ENCODE results near the gene TRMO.

DNA sequence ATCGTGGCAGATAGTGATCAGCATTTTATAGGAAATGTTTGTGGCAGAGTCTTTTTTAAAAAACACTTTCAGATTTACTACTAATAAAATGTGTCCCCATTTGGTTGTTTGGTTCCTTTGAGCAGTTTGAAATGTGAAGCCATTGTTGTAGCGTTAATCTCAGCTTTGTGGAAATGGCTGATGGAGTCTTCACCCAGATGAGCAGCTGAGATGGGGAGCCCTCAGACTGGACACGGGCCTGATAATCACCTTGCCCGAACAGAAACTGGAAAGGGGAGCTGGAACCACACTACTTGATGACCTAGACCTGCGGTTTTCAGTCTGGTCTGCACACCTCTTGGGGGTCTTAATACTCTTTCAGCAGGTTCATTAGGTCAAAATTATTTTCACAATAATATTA, 40.3 kb upstream of the TRMO start:
- TF ChIP-seq, protein P1, sequence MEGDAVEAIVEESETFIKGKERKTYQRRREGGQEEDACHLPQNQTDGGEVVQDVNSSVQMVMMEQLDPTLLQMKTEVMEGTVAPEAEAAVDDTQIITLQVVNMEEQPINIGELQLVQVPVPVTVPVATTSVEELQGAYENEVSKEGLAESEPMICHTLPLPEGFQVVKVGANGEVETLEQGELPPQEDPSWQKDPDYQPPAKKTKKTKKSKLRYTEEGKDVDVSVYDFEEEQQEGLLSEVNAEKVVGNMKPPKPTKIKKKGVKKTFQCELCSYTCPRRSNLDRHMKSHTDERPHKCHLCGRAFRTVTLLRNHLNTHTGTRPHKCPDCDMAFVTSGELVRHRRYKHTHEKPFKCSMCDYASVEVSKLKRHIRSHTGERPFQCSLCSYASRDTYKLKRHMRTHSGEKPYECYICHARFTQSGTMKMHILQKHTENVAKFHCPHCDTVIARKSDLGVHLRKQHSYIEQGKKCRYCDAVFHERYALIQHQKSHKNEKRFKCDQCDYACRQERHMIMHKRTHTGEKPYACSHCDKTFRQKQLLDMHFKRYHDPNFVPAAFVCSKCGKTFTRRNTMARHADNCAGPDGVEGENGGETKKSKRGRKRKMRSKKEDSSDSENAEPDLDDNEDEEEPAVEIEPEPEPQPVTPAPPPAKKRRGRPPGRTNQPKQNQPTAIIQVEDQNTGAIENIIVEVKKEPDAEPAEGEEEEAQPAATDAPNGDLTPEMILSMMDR (IDR thresholded peaks at IDR 0.05): no peak
- TF ChIP-seq POLR2A (IDR thresholded peaks at IDR 0.05): no peak
